HepG2 (cell line): ENCODE results near the gene ARHGAP45. TPM values are rescaled to one million over a fixed set of nuclear protein-coding genes. Genes with fewer than 3 reads are reported as not detected.

Experiments used
- ATF7 ChIP-seq, 2 experiments: fragments of 450-650 bp in 1 of 2; sonication (generic) in 1 of 2; formaldehyde crosslinking in 1 of 2; IDR thresholded peaks; 2 replicates each; pipeline versions ENCODE4 v1.4.0 to v1.6.1; 2016 to 2020; ENCODE audit warnings: antibody characterized with exemption in 1 of 2, mild to moderate bottlenecking in 1 of 2, missing genetic modification reagents in 1 of 2
- ELF1 ChIP-seq: sonication (generic); formaldehyde crosslinking; IDR thresholded peaks from 2 replicates; pipeline ENCODE4 v1.4.0; 2020; ENCODE audit warnings: missing genetic modification reagents
- JARID2 ChIP-seq: sonication (generic); formaldehyde crosslinking; IDR thresholded peaks from 2 replicates; pipeline ENCODE4 v1.8.1; 2023; ENCODE audit warnings: missing genetic modification reagents, inconsistent platforms; ENCODE audit not compliant: insufficient replicate concordance
- PRDM10 ChIP-seq: sonication (generic); formaldehyde crosslinking; IDR thresholded peaks from 2 replicates; pipeline ENCODE4 v1.4.0; 2020; ENCODE audit warnings: low read depth, missing genetic modification reagents
- SALL1 ChIP-seq: sonication (generic); formaldehyde crosslinking; IDR thresholded peaks from 2 replicates; pipeline ENCODE4 v1.8.0; 2022; ENCODE audit warnings: mild to moderate bottlenecking, missing genetic modification reagents
- SOX13 ChIP-seq, 3 experiments: fragments of 450-650 bp in 1 of 3; sonication (generic) in 1 of 3; formaldehyde crosslinking in 1 of 3; IDR thresholded peaks in 2 of 3; conservative IDR thresholded peaks in 1 of 3; 2 replicates each; pipeline versions ENCODE4 v1.5.0 to v1.6.1; 2016 to 2020; ENCODE audit warnings: antibody characterized with exemption in 1 of 3, mild to moderate bottlenecking in 1 of 3, missing compliant biosample characterization in 1 of 3, missing genetic modification reagents in 1 of 3, moderate library complexity in 1 of 3
- ZNF652 ChIP-seq: IDR thresholded peaks from 2 replicates; pipeline ENCODE4 v1.6.1; 2016; ENCODE audit warnings: low read depth, borderline replicate concordance
- polyA plus RNA-seq, 8 experiments: library from polyadenylated mRNA; depleted of rRNA in 3 of 8; stranded (reverse) in 7 of 8; unstranded in 1 of 8; fragments of >200 nt; fragmentation: Illumina TruSeq in 4 of 8; extraction: Trizol in 4 of 8; gene quantifications; 2 replicates each; pipeline versions ENCODE4 v1.2.1 to v1.2.3, GENCODE V29; 2011 to 2016; ENCODE audit warnings: low read depth in 4 of 8, missing spikeins in 1 of 8, mixed read lengths in 1 of 8; ENCODE audit not compliant: insufficient read depth in 1 of 8
- total RNA-seq, 5 experiments: library from RNA; depleted of rRNA; stranded (reverse); fragments of >200 nt; fragmentation: Illumina TruSeq; extraction: Trizol; gene quantifications; 2 replicates each; pipeline ENCODE4 v1.2.3, GENCODE V29; 2016; ENCODE audit warnings: low read depth in 1 of 5
- TF ChIP-seq, protein P1 (sequence below), 2 experiments: fragments of 450-650 bp in 1 of 2; sonication (generic) in 1 of 2; formaldehyde crosslinking in 1 of 2; IDR thresholded peaks; 2 replicates each; pipeline versions ENCODE4 v1.6.1 to v1.8.0; 2016 to 2022; ENCODE audit warnings: antibody characterized with exemption in 1 of 2, mild to moderate bottlenecking in 1 of 2, missing genetic modification reagents in 1 of 2
- TF ChIP-seq, protein P2 (sequence below): sonication (generic); formaldehyde crosslinking; IDR thresholded peaks from 2 replicates; pipeline ENCODE4 v1.4.0; 2020; ENCODE audit warnings: missing genetic modification reagents

ARHGAP45 gene
- total and polyA plus RNA-seq, 2 of the 13 experiments (the other 11 are each of a cell fraction or from before 2014, with no cell fraction given): 0.84 to 32.0 TPM

DNA sequence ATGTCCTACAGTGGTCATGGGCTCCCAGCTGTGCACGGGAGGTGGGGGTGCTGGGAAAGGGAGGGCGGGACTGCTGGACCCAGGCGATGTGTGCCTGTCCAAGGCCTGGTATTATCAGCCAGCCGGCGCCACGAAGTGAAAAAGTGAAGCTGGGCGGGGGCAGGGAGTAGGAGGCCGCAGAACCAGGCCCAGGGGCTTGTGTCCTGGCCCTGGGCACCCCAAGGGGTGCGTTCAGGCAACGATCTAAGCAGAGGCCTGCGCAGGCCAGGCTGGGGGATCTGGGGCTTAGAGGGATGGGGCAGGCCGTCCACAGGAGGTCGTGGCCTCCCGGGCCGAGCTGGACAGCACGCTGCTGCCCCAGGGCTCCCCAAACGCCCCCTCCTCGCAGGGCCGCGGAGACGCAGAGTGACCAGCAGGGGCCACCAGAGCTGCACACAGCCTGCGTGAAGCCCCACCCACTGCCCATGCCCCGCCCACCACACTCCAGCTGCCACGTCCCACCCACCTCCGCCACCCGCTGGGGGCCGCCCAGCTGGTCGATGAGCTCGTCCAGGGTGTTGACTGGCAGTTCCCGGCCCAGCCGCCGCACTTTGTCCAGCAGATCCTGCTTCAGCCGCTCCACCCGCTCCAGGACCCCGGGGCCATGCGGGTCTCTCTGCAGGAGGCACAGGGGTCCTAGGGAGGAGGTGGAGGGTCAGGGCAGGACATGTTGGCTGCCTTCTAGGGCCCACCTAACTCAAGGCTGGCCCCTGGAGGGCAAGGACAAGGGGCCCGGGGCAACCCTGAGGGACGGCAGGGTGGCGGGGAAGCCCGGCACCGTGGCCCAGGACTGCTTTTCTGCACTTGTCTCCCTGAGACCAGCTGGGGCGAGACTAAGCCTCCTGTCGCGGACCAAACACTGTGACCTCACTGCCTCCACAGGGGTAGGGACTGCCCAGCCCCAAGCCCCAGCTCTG, 46.3 kb downstream of the ARHGAP45 start (continued):
- TF ChIP-seq SALL1 (CRISPR knock-in tag) (peak; percentile 69), ZNF652 (CRISPR knock-in tag) (no peak), JARID2 (CRISPR knock-in tag) (peak; percentile 66), ATF7 (IDR thresholded peaks at IDR 0.05) (no peak), ATF7 (CRISPR knock-in tag; IDR thresholded peaks at IDR 0.05) (0 out of 2 replicates have a peak, but pooled peaks have one; percentile 61), ELF1 (peak; percentile 55), PRDM10 (CRISPR knock-in tag) (peak; percentile 92), SOX13 (IDR thresholded peaks at IDR 0.05) (no peak), SOX13 (CRISPR knock-in tag; conservative IDR thresholded peaks at IDR 0.05 in 1 of 2, IDR thresholded peaks at IDR 0.05 in 1 of 2) (peak in 1 of 2 experiments; percentile 89; a peak in 1 of 4 replicates)
- TF ChIP-seq, protein P1, sequence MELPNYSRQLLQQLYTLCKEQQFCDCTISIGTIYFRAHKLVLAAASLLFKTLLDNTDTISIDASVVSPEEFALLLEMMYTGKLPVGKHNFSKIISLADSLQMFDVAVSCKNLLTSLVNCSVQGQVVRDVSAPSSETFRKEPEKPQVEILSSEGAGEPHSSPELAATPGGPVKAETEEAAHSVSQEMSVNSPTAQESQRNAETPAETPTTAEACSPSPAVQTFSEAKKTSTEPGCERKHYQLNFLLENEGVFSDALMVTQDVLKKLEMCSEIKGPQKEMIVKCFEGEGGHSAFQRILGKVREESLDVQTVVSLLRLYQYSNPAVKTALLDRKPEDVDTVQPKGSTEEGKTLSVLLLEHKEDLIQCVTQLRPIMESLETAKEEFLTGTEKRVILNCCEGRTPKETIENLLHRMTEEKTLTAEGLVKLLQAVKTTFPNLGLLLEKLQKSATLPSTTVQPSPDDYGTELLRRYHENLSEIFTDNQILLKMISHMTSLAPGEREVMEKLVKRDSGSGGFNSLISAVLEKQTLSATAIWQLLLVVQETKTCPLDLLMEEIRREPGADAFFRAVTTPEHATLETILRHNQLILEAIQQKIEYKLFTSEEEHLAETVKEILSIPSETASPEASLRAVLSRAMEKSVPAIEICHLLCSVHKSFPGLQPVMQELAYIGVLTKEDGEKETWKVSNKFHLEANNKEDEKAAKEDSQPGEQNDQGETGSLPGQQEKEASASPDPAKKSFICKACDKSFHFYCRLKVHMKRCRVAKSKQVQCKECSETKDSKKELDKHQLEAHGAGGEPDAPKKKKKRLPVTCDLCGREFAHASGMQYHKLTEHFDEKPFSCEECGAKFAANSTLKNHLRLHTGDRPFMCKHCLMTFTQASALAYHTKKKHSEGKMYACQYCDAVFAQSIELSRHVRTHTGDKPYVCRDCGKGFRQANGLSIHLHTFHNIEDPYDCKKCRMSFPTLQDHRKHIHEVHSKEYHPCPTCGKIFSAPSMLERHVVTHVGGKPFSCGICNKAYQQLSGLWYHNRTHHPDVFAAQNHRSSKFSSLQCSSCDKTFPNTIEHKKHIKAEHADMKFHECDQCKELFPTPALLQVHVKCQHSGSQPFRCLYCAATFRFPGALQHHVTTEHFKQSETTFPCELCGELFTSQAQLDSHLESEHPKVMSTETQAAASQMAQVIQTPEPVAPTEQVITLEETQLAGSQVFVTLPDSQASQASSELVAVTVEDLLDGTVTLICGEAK (IDR thresholded peaks at IDR 0.05): no peak
- TF ChIP-seq, protein P1 (CRISPR knock-in tag; IDR thresholded peaks at IDR 0.05): no peak
- TF ChIP-seq, protein P2, sequence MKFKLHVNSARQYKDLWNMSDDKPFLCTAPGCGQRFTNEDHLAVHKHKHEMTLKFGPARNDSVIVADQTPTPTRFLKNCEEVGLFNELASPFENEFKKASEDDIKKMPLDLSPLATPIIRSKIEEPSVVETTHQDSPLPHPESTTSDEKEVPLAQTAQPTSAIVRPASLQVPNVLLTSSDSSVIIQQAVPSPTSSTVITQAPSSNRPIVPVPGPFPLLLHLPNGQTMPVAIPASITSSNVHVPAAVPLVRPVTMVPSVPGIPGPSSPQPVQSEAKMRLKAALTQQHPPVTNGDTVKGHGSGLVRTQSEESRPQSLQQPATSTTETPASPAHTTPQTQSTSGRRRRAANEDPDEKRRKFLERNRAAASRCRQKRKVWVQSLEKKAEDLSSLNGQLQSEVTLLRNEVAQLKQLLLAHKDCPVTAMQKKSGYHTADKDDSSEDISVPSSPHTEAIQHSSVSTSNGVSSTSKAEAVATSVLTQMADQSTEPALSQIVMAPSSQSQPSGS (CRISPR knock-in tag): 0 out of 2 replicates have a peak, but pooled peaks have one; percentile 70
